NCI-H345 treated with DMSO at 0.1 percent for 48 hours (cell line): ENCODE results near the gene CTNNA3.

Experiments
- DNase-seq: peaks from one replicate; lab custom pipeline; 2025; ENCODE audit not compliant: unreplicated experiment; lab: John Stamatoyannopoulos, UW

The CTNNA3 gene

DNA sequence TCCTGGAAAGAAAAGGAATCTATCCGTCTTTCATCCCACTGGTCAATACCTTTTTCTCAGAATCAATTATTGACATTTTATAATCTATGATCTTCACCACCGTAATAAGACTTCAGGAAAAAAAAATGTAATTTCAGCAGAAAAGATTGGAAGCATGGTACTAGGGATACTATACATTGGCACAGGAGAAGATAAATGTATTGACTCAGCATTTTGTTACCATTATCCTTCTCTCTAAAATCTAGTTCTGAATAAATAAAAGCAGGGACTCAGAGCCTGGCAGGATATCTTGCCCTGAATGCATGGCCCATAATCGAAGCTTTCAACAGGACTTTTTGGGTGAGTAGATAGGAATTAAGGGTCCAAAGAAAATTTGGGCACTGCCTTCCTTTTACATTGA, 649.5 kb downstream of the CTNNA3 start:
- DNase-seq: no peak

DNA sequence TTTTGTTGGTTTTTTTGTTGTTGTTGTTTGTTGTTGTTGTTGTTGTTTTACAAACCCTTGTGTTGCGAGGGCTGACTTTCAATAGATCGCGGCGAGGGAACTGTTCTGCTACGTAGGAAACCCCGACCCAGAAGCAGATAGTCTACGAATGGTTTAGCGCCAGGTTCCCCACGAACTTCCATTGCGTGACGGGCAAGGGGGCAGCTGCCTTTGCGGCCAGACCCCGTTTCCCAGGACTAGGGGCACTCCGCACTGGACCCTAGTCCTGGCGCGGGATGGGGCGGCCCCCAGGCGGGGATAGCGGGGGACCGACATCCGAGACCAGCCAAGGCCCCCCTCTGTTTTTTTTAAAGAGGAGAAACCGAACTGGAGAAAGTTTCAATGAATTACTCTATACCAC, 650.6 kb downstream of the CTNNA3 start:
- no peak for DNase-seq

DNA sequence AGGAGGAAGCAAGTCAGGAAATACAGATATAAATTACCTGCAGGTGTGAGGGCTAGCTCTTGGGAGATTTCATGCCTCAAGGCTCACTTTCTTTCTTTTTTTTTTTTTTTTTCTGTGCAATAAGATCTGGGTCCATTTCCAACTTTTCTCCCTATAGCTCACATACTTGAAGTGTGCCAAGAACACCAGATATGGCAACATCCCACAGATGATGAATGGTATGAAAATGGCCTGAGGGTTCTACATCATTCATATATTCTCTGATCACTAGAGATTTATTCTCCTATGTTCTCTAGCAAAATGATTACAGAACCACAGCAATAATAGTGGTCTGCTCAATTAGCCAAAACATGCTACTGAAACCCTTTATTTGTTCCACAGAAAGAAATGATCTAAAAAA, 653.0 kb downstream of the CTNNA3 start:
- no peak for DNase-seq

DNA sequence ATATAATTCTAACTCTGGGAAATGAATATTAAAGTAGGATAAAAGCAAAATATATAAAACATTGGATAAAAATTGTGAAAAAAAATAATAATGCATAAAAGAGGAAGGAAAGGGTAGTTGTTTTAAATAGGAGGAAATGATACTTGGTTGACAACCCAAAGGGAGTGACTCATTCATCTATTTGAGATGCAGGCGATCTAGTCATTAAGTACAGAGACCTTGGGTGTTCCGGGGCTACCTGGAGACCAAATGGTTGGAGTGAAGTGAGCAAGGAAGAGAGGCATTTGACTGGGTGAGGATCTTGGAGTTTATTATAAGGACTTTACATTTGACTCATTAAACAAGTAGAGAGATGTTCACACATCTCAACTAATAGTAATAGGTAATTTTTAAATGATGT, 659.2 kb downstream of the CTNNA3 start:
- no peak for DNase-seq

DNA sequence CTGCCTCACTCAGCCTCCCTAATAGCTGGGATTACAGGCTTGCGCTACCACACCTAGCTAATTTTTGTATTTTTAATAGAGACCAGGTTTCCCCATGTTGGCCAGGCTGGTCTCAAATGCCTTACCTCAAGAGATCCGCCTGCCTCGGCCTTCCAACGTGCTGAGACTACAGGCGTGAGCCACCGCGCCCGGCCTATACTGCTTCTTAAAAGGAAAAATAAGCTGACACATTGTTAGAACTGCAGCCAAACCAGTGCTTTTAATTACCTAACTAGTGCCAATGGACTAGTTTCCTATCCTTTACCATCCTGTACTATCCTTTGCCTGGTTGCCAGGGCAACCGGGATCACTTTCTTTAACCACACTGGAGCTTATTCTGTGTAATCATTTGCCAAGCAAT, 662.1 kb downstream of the CTNNA3 start:
- no peak for DNase-seq

DNA sequence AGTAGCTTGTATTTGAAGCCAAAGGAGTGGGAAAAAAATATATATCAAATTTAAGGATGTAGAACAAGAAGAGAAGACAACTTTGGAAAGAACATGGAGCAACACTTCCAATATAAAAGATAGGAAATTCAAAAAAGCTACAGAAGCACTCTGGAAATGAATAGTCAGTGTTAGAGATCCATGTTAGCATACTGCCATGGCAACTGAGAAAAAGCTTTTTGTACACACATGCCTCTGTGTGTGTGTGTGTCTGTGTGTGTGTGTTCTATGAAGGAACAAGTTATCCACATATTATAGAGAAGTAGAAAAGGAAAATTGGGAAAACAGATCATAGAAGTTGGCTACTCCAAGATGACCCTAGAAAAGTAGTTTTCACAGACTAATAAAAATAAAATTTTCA, 673.9 kb downstream of the CTNNA3 start:
- DNase-seq: no peak

DNA sequence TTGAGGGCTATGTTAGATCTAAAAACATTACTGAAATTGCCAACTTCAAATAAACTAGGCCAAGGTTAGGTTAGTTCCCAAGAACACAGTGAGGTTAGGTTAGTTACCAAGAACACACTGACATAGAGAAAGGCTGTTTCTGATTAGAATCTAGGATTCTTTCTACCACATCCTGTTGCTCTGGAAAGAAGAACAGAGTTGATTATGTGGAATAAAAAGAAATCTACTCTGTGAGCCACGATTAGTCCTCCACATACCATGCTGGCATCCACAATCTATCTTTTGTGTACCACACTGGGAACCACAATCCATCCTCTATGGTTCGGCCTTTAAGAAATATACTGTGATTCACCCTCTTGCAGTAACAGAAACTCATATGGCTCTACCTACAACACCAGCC, 678.8 kb downstream of the CTNNA3 start:
- no peak for DNase-seq

DNA sequence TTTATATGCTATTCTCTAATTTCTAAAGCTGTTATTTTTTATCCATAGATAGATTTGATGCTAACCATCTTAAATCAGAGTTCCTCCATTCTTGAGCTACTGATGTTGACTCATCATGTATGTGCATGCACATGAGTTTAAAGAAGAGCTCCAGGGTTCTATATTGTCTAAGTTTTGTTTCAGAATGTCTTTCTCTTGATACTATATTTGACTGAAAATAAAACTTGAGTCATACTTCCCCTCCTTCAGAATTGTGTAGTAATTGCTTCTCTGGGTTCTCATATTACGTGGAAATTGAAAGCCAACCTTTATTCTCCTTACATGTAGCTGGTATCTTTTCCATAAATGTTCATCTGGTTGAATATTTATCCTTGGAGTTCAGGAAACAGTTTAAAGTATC, 680.8 kb downstream of the CTNNA3 start:
- DNase-seq: no peak

DNA sequence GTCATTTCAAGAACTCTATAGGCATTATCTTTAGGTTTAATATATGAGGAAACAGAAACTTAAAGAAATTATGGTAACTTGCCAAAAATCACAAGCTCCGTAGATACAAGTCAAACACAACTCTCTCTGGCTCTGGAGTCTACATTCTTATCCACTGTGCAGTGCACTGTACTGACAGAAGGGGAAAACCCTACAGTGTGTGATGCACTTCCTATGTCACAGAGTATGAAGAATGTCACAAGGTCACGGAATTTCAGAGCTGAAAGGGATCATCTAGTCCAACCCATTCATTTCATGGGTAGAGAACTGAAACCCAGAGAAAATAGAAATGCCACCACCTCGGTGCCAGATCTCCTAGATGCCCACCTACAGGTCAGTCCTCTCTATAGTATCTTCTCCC, 684.0 kb downstream of the CTNNA3 start:
- DNase-seq: no peak

DNA sequence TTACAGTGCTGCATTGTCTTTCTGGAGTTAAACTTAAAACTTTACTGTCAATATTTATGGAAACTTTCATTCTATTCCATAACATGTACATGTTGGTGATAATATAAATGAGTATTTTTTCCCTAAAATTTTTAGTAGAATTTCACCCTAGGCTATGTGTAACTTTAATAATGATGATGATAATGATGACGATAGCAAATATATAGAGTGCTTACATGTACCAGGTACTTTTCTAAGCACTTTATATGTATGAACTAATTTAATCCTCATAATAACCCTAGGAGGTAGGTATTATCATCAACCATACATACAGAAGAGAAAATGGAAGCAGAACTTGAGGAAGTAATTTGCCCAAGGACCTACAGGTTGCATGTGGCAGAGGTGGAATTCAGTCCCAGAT, 684.5 kb downstream of the CTNNA3 start:
- DNase-seq: no peak

DNA sequence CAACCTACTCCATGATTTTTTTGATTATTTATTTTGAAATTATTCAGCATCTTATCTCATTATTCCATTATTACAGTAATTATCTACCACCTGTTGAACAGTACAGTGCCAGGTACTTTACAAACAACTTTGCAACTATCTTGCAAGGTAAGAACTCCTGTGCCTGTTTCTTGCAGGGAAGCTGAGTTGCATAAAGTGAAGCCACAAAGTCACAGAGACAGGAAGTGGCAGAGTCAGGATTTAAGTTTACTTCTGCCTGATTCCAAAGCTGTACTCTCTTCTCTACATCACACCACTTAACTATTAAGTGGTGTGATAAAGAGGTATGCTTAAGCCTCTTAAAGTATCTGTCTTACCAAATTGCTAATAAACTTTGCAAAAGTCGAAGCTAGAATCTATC, 690.0 kb downstream of the CTNNA3 start:
- DNase-seq: no peak

DNA sequence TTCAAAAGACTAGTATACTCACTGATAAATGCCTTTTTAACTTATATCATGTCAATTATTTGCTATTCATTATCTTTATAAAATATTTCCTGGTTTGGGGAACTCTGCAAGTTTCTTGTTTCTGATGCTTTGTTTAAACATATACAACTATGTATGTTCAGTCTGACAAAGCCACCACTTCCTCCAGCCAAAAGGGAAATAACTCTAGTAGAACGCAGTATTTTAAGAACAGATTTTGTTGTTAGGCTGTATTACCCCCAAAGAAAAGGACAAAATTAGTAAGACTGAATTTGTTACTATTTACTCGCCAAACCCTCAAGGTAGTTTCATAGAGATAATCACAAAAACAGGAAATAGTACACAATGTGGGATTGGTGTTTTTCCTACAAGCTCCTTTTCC, 691.3 kb downstream of the CTNNA3 start:
- DNase-seq: no peak

DNA sequence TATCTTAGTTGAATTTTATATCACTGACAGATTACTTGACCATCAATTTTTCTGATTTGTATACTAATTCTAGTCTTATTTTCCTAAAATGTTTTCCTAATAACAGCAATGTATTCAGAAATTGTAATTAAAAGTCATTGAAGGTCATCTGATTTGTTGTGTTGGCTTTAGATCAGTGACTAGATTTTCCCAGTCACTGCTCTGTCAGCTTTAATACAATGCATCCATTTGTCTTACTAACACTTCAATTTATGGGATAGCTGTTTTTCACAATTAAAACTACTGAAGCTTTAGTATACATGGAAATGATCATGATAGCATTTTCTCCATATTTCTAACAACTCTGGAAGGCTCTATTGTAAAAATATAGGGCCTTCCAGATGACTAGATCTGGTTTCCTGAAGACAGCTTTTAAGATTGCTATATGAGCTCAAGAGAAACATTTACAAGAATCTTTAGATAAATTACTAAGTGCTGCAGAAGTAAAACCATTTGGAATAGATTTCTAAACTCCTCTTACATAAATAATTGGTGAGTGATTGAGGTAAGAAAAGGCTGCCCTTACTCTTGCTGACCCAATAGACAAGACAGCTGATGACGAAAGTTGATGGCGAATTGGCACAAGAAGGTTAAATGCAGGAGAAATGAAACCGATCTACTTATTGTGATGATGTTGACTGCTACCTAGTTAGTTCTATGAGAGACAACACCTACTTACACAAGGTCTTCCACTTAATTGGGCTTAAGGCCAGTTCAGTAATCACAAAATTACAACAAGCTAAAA, 696.0 kb downstream of the CTNNA3 start:
- no peak for DNase-seq

DNA sequence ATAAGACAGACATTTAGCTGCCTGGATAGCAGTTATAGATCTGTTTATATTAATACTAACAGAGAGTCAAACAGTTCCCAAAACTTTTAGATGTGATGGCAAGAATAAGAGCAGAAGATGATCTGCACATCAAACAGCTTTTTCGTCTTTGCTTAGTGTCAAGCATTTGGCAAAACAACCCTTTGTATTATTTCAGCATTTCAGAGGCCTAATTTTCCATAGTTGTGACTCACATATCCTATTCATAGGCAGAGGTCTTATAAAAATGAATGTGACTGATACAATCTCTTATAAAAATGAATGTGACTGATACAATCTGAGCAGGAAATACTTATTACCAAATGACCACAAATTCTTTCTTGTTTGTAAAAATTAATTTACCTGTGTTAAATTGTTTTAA, 699.0 kb downstream of the CTNNA3 start:
- no peak for DNase-seq

DNA sequence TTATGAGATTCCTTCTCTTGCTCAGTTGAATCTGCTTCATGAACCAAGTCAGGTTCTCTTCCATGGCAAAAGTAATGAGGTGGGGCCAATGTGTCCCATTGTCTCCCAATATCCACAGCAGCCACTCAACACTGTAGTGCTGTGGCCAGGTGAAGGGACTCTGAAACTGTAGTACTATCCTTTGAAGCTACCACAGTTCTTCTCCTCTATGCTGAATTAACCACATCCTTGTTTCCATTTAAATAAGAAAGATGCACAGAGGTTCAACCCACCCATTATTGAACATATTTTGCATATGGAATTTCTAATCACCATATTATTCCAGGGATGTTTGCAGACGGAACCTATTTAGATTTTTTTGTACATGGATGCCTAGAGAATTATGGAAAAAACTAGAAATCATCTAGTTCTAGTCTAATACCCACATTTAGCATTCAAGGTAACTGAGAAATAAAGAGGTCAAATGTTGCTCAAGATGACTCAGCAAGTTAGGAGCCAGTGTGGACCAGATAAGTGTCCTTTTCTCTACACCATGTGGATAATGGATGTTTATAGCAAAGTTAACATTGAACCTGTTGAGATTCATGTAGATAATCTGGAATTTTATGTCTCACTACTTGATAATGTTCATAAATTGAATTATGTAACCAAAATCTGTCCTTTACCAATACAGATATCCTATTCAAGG, 705.7 kb downstream of the CTNNA3 start:
- DNase-seq: no peak

DNA sequence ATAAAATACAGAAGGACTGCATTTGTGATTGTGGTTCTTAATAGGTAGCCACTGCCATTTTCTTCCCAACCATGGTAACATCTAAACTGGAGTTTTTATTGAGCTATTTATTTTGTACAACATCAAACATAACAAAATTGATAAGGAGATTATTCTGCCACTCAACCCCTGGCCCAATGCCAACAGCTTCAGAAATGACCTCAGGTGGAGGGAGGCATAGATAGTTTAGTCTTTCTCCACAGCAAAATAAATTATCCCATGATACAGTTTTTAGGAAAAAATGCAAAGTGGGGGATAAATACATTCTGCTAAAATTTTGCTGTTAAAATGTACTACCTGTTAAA, 712.5 kb downstream of the CTNNA3 start:
- no peak for DNase-seq

DNA sequence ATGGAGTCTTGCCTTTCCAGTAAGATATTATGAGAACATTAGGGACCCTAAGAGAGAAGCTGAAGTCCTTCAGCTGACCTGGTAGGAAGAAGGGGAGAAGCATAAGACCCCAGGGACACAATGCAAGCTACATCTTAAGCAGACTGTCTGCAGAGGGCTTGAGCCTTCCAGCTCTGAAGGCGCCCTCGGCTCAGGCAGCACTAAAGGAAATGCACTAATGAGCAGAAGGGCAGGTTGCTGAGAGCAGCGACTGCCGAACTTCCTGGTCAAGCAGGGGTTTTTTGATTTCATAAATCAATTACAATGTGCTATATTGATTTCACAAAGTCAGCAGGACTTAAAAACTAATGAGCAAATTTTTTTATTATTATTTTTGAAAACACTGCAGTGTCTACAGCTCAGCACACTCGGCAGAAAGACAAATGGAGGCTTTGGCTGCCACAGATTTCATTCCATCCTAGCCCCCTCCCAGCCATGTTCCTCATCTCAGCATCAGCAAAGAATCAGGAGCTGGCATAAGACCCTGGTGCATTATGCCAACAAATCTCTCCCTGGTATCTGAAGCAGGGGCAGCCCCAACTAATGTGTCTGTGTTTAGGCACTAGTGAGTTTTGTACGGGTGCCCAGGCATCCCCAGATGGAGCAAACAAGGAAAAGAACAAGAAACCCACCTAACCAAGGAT, 713.1 kb downstream of the CTNNA3 start:
- no peak for DNase-seq

DNA sequence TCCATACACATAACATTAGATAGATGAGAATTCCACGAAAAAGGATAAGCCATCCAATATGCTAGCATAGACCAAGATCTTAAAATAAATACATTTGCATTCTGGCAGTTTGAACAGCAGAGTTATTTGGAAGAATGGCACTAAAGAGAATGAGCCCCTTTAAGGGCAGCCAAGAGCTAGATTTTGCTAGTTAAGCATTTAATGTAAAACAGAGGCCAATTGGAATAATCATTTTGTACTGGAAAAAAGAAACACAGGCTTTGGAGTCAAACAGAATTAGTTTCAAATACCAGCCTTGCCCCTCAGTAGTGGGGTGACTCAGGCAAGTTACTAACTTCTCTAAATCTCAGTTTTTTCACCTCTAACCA, 714.0 kb downstream of the CTNNA3 start:
- DNase-seq: no peak

DNA sequence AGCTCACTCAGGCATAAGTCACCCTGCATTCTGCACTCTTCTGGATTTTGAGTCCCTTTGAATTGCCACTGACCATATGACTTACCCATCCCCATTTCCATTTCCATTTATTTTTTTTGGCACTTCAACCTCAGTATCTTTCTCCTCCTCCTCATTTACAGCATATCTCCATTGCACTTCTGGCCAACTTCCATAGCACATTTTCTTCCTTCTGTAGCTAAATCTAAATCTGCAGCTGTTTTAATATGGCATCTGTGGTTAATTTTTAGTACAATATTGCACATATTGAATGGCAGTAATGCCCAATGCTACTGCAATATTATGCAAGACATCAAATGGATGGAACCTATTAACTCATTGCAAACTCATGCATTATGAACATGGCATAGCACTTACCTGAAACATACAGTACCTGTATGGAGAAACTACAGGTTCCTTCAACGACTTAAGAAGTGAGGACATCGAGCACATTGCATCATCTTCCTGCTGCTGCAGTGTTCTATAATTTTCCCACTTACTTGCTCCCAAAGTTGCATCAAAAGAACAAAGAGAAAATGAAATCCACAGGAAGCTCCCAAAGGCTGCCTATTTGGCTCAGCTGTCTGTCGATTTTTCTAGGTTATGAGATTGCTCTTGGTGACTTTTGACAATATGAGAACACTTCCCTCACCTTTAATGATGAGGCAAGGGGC, 714.5 kb downstream of the CTNNA3 start:
- no peak for DNase-seq

DNA sequence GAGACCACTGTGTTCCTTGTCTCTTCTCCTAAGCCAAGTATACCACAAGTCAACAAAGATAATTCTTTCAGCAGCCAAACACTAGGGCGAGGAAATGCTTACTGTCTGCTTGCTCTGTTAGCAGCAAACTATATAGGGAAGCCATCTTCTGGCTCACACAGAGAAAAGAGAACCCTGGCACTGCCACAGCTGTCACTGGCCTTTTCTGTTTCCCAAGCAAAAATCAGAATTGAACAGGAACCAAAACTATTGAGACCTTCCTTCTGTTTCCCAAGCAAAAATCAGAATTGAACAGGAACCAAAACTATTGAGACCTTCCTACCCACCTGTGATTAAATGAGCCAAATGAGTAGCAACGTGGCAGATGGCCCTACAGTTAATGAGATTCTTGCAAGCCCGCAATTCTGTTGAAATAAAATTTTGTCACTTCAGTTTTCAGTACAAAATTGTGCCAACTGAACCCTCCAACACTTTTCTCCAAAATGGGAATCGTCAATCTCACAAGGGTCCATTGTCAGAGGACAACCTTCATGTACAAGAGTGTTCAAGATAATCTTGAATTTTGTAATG, 715.7 kb downstream of the CTNNA3 start:
- no peak for DNase-seq

DNA sequence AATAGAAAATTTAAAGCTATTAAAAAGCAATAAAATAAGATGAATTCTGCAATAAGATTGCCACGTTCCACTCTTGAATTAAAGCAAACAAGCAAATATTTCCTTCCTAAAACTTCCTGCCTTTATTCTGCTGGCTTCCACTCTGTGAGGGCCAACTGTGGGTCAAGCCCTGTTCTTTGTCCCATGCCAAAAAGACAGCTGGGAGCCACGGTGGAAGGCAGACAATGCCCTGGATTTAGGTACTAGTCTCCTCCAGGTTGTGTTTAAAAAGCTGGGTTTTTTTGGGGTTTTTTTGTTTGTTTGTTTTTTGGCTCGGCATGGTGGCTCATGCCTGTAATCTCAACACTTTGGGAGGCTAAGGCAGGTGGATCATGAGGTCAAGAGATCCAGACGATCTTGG, 731.0 kb downstream of the CTNNA3 start:
- DNase-seq: no peak

DNA sequence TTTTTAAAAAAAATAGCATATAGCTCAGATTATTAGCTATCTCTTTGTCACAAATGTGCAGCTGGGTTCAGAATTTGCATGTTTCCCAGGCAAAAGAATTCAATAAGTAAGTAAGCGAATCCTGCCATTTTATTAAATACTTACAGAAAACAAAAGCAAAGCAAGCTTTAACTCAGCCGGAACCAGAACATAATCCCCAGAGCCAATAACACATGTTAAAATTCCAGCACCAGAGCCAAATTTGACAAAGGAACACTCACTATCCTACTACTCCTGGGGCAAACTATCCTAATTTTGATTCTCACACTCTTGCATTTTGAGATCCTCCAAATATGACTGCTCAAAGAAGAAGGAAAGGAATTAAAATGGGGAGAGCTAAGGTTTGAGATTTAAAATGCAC, 737.5 kb downstream of the CTNNA3 start:
- no peak for DNase-seq
